HUES64 (cell line): ENCODE measurements around the gene LIMA1.
A peak's percentile ranks its signal among the peaks of the same experiment; 100 is the strongest.
"Not testable (repeated sequence)": the region's sequence is repeated elsewhere in the genome, so short reads cannot be mapped to it uniquely, and the experiment has no call there.

Experiments used
- H3K27ac ChIP-seq: 2 replicates; pipeline ENCODE4 v1.7.0; 2013; ENCODE audit warnings: low read depth, low read length, inconsistent platforms
- H3K27me3 ChIP-seq: 2 replicates; pipeline ENCODE4 v1.6.1; 2013; ENCODE audit warnings: mild to moderate bottlenecking, low read length; ENCODE audit not compliant: insufficient read depth
- H3K36me3 ChIP-seq: 2 replicates; pipeline ENCODE4 v1.6.1; 2013; ENCODE audit warnings: mild to moderate bottlenecking, low read length; ENCODE audit not compliant: insufficient read depth
- H3K4me1 ChIP-seq: 2 replicates; pipeline ENCODE4 v1.6.1; 2013; ENCODE audit warnings: mild to moderate bottlenecking, low read length, moderate library complexity; ENCODE audit not compliant: insufficient read depth
- H3K4me3 ChIP-seq: 2 replicates; pipeline ENCODE4 v1.5.1; 2013; ENCODE audit warnings: mild to moderate bottlenecking, low read length, moderate library complexity
- H3K9ac ChIP-seq: 2 replicates; pipeline ENCODE4 v1.6.1; 2013; ENCODE audit warnings: mild to moderate bottlenecking, low read depth, low read length
- H3K9me3 ChIP-seq: 2 replicates; pipeline ENCODE4 v1.6.1; 2013; ENCODE audit warnings: low read depth, low read length; ENCODE audit not compliant: insufficient read depth
- WGBS: fragments of 150-250, 120-280 bp; methylation state at CpG from one replicate; pipeline ENCODE4 v1.1.7; 2013; ENCODE audit warnings: missing lambda C conversion rate; 5-methylcytosine and 5-hydroxymethylcytosine counted together

Gene LIMA1

DNA sequence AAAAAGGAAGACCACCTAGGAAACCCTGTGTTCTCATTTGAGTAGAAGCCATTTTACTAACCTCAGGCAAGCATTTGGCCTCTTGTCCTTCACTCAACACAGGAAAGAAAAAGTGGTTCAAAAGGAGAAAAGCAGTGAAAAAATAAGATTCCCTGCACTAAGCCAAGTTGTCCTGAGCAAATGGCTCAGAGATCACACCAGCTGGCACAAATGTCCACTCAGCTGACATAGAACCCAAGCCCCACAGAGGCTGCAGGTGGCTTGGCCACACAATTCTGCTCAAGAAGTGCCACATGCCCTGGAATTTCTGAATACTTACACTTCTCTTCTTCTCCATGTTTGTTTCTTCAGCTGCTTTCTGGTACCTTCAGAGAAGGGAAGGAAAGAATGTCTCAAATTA lies 52.0 kb downstream of the LIMA1 start:
- Histone ChIP-seq H3K4me1 (no peaks in the 10 kb centered on the region), H3K36me3 (no peaks in the 10 kb centered on the region), H3K9me3 (no peaks in the 10 kb centered on the region), H3K4me3 (no peak overlapping the region), H3K9ac (no peak overlapping the region), H3K27me3 (no peaks in the 10 kb centered on the region), H3K27ac (no peak overlapping the region)

DNA sequence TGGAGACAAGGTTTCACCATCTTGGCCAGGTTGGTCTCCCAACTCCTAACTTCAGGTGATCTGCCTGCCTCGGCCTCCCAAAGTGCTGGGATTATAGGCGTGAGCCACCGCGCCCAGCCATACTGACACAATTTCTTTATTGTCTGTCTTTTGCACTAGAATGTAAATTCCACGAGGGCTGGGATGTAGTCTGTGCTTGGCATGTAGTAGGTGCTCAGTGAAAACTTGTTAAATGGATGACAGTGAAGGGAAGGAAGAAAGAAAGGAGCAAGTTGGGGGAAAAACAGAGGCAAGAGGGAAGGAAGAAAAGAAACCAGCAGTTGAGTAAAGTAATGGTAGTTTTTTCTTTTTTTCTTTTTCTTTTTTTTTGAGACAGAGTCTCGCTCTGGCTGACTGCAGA lies 53.1 kb downstream of the LIMA1 start:
- WGBS, result 95% methylated on average over 6 of the region's 6 CpGs

GRCh38 chr12:50224026-50224692 lies 59.2 kb downstream of the LIMA1 start:
- H3K9ac ChIP-seq, result peak overlapping the region; percentile 53; the same call in 1 of the 2 replicates
- WGBS, result 71% methylated on average over 2 of the region's 2 CpGs
- no peaks in the 10 kb centered on the region for H3K36me3 ChIP-seq
- H3K27me3 ChIP-seq, result no peaks in the 10 kb centered on the region
- H3K4me1 ChIP-seq, result peaks cover 22% of the 10 kb centered on the region
- no peaks in the 10 kb centered on the region for H3K9me3 ChIP-seq
- H3K4me3 ChIP-seq, result no peak overlapping the region
- peak overlapping the region; percentile 44; the same call in 1 of the 2 replicates for H3K27ac ChIP-seq

More for the DNA sequence above, 53.1 kb downstream of the LIMA1 start:
- H3K4me3 ChIP-seq, result no peak overlapping the region
- H3K4me1 ChIP-seq, result no peaks in the 10 kb centered on the region
- no peak overlapping the region for H3K9ac ChIP-seq
- H3K27me3 ChIP-seq, result no peaks in the 10 kb centered on the region
- H3K9me3 ChIP-seq, result no peaks in the 10 kb centered on the region
- no peaks in the 10 kb centered on the region for H3K36me3 ChIP-seq
- H3K27ac ChIP-seq, result no peak overlapping the region

GRCh38 chr12:50222275-50222783 lies 61.0 kb downstream of the LIMA1 start:
- no peaks in the 10 kb centered on the region for H3K9me3 ChIP-seq
- peaks cover 5% of the 10 kb centered on the region; the same call in 1 of the 2 replicates for H3K36me3 ChIP-seq
- 4% methylated on average over 5 of the region's 5 CpGs for WGBS
- peak overlapping the region; percentile 68 for H3K9ac ChIP-seq
- H3K27me3 ChIP-seq, result no peaks in the 10 kb centered on the region
- peak overlapping the region; percentile 72 for H3K27ac ChIP-seq
- peaks cover 22% of the 10 kb centered on the region for H3K4me1 ChIP-seq
- peak overlapping the region; percentile 70 for H3K4me3 ChIP-seq

GRCh38 chr12:50221228-50222008 lies 61.9 kb downstream of the LIMA1 start:
- Histone ChIP-seq H3K27me3 (no peaks in the 10 kb centered on the region), H3K4me1 (peaks cover 22% of the 10 kb centered on the region), H3K4me3 (peak overlapping the region; percentile 70), H3K27ac (peak overlapping the region; percentile 72), H3K36me3 (peaks cover 9% of the 10 kb centered on the region; the same call in 1 of the 2 replicates), H3K9ac (peak overlapping the region; percentile 68), H3K9me3 (no peaks in the 10 kb centered on the region)
- 6% methylated on average over 7 of the region's 9 CpGs for WGBS

DNA sequence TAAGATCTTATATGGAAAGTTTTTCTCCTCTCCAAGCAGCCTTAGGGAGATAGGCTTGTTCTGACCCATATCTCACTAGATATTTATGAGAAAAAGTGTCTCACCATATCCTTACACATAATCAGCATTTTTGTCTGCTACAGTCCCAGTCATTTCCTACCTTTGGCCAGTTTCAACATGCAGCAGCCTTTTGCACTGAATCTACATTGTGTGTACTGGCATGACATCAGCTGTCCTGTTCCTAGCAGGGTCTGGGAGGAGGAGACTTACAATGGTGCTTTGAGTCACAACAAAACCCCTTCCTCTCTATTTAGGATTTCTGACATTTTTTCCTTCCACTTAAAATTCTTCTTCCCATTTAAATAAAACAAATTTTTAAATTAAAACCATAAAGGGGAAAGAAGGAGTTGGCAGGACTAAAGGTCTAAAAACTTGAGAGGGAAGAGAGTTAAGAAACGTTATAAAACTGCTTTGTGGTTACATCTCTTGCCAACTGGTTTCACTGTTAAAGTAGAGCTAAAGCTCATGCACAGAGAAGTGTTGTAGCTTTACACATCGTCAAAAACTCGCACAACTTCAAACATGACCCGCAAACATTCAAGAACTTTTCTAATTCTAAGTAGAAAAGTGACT lies 62.8 kb downstream of the LIMA1 start:
- peak overlapping the region; percentile 70 for H3K4me3 ChIP-seq
- H3K4me1 ChIP-seq, result peaks cover 22% of the 10 kb centered on the region
- H3K9ac ChIP-seq, result peak overlapping the region; percentile 68
- no peaks in the 10 kb centered on the region for H3K27me3 ChIP-seq
- H3K9me3 ChIP-seq, result no peaks in the 10 kb centered on the region
- peaks cover 11% of the 10 kb centered on the region; the same call in 1 of the 2 replicates for H3K36me3 ChIP-seq
- no peak overlapping the region for H3K27ac ChIP-seq
- WGBS, result 4% methylated on average over 4 of the region's 4 CpGs

DNA sequence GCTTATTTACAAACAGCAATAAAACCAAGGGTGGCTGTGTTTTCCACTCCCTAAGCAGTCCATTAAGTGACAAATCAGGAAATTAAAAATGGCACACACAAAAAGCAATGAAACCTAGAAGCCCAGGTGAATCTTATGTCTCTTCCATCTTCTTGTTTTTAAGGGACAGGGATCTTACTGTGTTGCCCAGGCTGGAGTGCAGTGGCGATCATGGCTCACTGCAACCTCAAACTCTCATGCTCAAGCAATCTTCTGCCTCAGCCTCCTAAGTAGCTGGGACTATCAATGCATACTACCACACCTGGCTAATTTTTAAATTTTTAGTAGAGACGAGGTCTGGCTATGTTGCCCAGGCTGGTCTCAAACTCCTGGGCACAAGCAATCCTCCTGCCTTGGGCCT lies 63.8 kb downstream of the LIMA1 start:
- Histone ChIP-seq H3K4me1 (peaks cover 21% of the 10 kb centered on the region), H3K4me3 (0 out of 2 replicates have a peak overlapping the region, but pooled peaks have one; percentile 17)
- WGBS, result 99% methylated on average over 2 of the region's 2 CpGs

DNA sequence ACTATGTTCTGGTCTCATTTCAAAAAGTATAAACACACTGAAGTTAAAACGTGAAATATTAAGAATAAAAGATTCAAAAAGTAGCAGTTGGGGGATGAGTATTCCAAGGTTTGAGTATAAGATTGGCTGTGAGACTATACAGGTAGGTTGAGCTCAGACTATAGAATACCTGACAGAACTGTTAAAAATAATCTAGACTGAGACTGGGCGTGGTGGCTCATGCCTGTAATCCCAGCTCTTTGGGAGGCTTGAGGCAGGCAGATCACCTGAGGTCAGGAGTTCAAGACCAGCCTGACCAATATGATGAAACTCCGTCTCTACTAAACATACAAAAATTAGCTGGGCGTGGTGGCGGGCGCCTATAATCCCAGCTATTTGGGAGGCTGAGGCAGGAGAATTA lies 64.3 kb downstream of the LIMA1 start:
- Histone ChIP-seq H3K36me3 (peaks cover 11% of the 10 kb centered on the region), H3K4me1 (peaks cover 16% of the 10 kb centered on the region)
- not testable (repeated sequence) for H3K4me3 ChIP-seq, H3K9ac ChIP-seq, H3K27me3 ChIP-seq, H3K9me3 ChIP-seq, H3K27ac ChIP-seq
- WGBS, result 97% methylated on average over 6 of the region's 6 CpGs

More for the DNA sequence above, 63.8 kb downstream of the LIMA1 start:
- Histone ChIP-seq H3K27me3 (no peaks in the 10 kb centered on the region), H3K27ac (no peak overlapping the region), H3K9me3 (no peaks in the 10 kb centered on the region), H3K9ac (no peak overlapping the region), H3K36me3 (peaks cover 11% of the 10 kb centered on the region; the same call in 1 of the 2 replicates)

GRCh38 chr12:50218386-50218785 lies 64.9 kb downstream of the LIMA1 start:
- H3K9ac ChIP-seq, result no peak overlapping the region
- H3K36me3 ChIP-seq, result peaks cover 11% of the 10 kb centered on the region
- no peak overlapping the region for H3K27ac ChIP-seq
- H3K9me3 ChIP-seq, result no peaks in the 10 kb centered on the region
- peaks cover 11% of the 10 kb centered on the region for H3K4me1 ChIP-seq
- WGBS, result 95% methylated on average over 4 of the region's 4 CpGs
- H3K27me3 ChIP-seq, result no peaks in the 10 kb centered on the region
- no peak overlapping the region for H3K4me3 ChIP-seq

- peaks cover 6% of the 10 kb centered on the region for H3K4me1 ChIP-seq
- H3K4me3 ChIP-seq, result no peak overlapping the region
- peaks cover 14% of the 10 kb centered on the region for H3K36me3 ChIP-seq
- H3K27ac ChIP-seq, result no peak overlapping the region
- H3K9me3 ChIP-seq, result no peaks in the 10 kb centered on the region
- H3K9ac ChIP-seq, result no peak overlapping the region
- WGBS, result 100% methylated on average over 1 of the region's 1 CpG
- H3K27me3 ChIP-seq, result no peaks in the 10 kb centered on the region
Observed at GRCh38 chr12:50217202-50217601, 66.1 kb downstream of the LIMA1 start.

DNA sequence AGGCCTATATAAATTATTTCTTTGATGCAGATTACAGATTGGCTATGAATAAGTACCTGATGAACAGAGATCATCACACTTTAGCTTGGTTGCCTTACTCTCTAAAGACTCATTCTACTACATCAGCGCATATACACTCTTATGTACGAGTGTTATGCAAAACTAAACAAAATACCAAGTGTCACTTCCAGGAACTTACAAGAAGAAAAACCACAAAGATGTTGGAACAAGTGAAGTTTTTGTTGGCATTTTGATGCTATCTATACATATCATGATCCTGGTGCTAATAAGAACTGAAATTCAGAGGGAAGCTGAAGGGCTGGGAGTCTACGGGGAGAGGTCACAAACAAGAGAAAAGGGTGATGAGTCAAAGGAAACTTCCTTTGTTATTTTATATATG lies 68.3 kb downstream of the LIMA1 start:
- peaks cover 16% of the 10 kb centered on the region for H3K36me3 ChIP-seq
- H3K9ac ChIP-seq, result no peak overlapping the region
- no peaks in the 10 kb centered on the region for H3K9me3 ChIP-seq
- no peak overlapping the region for H3K27ac ChIP-seq
- no peak overlapping the region for H3K4me3 ChIP-seq
- WGBS, result 95% methylated on average over 2 of the region's 3 CpGs
- peaks cover 4% of the 10 kb centered on the region for H3K4me1 ChIP-seq
- no peaks in the 10 kb centered on the region for H3K27me3 ChIP-seq
